HAP-1 (cell line): ENCODE results near the gene GFI1B.
"Not testable (repeated sequence)": the region's sequence is repeated elsewhere in the genome, so short reads cannot be mapped to it uniquely, and the experiment has no call there.

ENCODE experiments used
- DNase-seq, 2 experiments: peaks; one replicate each; pipeline ENCODE4 v3.0.0-alpha.2; 2016 to 2020; ENCODE audit warnings: low spot score in 2 of 2
- H3K27me3 ChIP-seq: fragments of 250-450 bp; sonication (Bioruptor Pico); 2 replicates; pipeline ENCODE4 v1.5.1; 2020; ENCODE audit warnings: low read depth, mild to moderate bottlenecking, moderate library complexity
- H3K36me3 ChIP-seq: fragments of 250-450 bp; sonication (Bioruptor Pico); replicated peaks from 2 replicates; pipeline ENCODE4 v1.5.1; 2020; ENCODE audit warnings: mild to moderate bottlenecking
- H3K4me1 ChIP-seq: fragments of 250-450 bp; sonication (Bioruptor Pico); 2 replicates; pipeline ENCODE4 v1.5.1; 2020; ENCODE audit warnings: mild to moderate bottlenecking
- H3K4me3 ChIP-seq: fragments of 250-450 bp; sonication (Bioruptor Pico); 2 replicates; pipeline ENCODE4 v1.5.1; 2020; ENCODE audit warnings: mild to moderate bottlenecking, moderate library complexity
- H3K9me3 ChIP-seq: fragments of 250-450 bp; sonication (Bioruptor Pico); 2 replicates; pipeline ENCODE4 v1.5.1; 2020; ENCODE audit warnings: mild to moderate bottlenecking, moderate library complexity
- in situ Hi-C: fragments of 300-500 bp; cut with MboI; formaldehyde crosslinking; loops from 3 replicates; pipeline ENCODE4 v1.14.3; 2020; ENCODE audit warnings: low sequenced_read_pairs, inconsistent platforms, mixed read lengths

The GFI1B gene

DNA sequence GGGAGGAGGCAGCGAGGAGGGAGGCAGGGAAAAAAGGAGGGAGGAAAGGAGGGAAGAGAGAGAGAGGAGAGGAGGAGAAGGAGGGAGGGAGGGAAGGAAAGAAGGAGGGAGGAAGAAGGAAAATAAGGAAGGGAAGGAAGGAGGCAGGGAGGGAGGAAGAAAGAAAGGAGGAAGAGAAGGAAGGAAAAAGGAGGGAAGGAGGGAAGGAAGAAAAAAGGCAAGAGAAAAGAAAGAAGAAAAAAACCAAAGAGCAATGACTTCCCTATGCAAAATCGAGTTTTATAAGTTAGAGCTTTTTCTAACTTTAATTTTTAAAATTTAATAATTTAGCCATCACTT, 413 bp upstream of the GFI1B start:
- H3K27me3 ChIP-seq, result peaks cover 45% of the 10 kb centered on the region
- no peaks in the 10 kb centered on the region for H3K4me1 ChIP-seq
- H3K9me3 ChIP-seq, result no peaks in the 10 kb centered on the region
- in situ Hi-C loops, result no loop called here
- no peak overlapping the region for H3K4me3 ChIP-seq
- no peaks in the 10 kb centered on the region for H3K36me3 ChIP-seq
- no peak for DNase-seq

DNA sequence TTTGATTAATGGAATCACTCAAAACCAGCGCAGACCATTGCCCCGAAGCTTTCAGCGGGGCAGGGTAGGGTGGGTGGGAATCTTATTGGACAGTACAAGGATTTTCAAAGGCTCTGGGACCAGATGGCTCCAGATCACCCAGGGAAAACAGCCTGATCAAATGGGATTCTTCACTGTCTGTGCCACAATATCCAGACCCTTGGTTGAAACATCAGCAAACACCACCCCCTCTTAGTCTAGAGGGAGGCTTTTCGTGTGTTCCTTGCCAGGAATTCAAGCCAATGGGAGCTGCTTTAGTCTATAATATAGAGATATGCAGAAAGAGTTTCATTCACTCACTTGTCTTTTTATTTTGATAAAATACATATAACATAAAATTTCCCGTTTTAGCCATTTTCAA, 1.7 kb downstream of the GFI1B start:
- Histone ChIP-seq H3K36me3 (no peaks in the 10 kb centered on the region), H3K27me3 (peaks cover 40% of the 10 kb centered on the region), H3K4me1 (no peaks in the 10 kb centered on the region), H3K9me3 (no peaks in the 10 kb centered on the region), H3K4me3 (no peak overlapping the region)
- in situ Hi-C loops, result no loop called here
- no peak for DNase-seq

DNA sequence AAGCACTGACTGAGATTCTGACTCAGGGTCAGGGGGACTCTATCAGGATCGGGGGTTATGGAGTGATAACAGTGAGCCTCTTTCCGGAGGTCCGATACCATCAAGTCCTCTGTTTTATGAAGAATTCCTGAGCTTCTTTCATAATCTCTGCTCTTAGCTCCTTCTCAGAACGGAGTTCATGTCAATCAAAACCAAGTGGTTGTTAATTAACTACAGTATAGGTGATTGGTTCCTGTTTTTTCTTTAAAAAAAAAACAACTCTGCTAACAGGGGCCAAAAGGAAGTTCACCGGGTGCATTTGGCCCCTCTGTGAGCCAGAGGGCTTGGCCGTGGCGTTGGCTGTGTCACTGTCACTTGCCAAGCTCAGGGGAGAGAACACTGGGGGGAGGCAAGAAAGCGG, 4.0 kb downstream of the GFI1B start:
- H3K27me3 ChIP-seq, result peaks cover 37% of the 10 kb centered on the region
- no peaks in the 10 kb centered on the region for H3K36me3 ChIP-seq
- no peaks in the 10 kb centered on the region for H3K9me3 ChIP-seq
- in situ Hi-C loops, result no loop called here
- DNase-seq, result no peak
- no peaks in the 10 kb centered on the region for H3K4me1 ChIP-seq
- no peak overlapping the region for H3K4me3 ChIP-seq

DNA sequence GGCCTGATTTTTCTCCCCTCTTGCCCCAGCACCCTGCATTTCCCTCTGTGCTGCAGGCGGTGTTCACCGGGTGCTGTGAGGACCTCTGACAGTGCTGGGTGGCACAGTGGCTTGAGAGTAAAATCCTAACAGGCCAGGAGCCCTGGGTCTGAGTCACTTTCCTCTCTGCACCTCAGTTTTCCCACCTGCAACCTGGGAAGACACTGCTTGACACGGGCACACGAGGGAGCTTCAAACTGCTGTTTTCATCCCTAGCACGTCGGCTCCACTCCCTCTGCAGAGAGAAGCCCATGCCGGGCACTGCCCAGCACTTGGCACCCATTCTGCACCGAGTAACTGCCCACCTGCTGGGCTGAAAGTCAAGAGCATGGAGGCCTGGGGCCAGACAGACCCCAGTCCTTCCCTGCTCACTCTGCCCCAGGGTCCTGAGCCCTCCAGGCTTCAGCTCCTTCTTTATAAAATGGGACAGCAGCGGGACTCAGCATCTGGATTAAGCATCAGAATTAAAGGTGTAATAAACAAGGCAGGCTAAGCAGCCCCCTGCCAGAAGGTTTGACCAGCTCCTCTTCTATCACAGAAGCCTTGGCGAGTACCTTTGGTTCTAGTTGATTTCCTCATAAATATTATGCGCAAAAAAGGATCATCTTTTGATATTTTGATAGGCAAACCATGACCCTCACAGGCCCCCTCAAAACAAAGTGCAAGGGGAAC, 5.2 kb downstream of the GFI1B start:
- no peak overlapping the region for H3K4me3 ChIP-seq
- H3K27me3 ChIP-seq, result peaks cover 27% of the 10 kb centered on the region
- H3K36me3 ChIP-seq, result no peaks in the 10 kb centered on the region
- in situ Hi-C loops, result no loop called here
- H3K4me1 ChIP-seq, result no peaks in the 10 kb centered on the region
- no peak for DNase-seq
- H3K9me3 ChIP-seq, result no peaks in the 10 kb centered on the region

DNA sequence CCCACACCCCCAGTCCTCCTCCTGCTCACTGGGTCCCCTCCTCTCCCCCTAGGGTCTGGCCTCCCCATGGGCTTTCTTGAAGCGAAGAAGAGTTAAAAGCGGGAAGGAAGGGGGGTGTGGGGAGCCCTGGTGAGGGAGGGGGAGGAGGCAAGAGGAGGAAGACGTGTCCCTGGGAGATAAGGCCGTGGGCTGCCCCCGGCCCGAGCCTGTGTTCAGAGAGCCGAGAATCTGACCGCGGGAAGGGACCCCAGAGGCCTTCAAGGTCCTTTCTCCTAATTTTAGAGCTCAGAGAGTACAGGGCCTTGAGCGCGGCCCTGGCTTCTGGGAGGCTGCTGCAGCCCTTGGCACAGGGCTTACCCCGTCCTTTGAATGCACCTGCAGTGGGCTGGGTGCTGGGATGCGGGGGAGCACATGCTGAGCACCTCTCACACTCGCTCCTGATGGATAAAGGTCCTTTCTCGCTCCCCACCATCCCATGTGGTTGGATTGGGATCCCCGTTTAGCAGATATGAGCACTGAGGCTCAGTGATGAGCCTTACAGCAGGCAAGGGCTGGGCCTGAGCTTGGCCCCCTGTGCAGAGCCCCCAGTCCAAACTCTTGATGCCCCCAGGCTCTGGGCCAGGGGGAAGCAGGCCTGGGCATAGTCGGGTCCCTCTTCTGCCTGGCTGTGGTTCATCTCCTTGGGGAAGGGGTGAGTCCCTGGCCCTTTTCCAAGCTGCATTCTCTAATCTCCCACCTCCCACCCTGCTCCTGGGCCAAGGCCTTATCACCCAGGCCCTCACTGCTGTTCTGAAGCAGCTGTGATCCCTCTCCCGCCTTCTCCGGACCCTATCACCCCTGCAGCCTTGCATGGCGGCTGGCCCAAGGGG, 5.9 kb downstream of the GFI1B start:
- Histone ChIP-seq H3K9me3 (no peaks in the 10 kb centered on the region), H3K27me3 (peaks cover 20% of the 10 kb centered on the region), H3K4me3 (no peak overlapping the region), H3K36me3 (no peaks in the 10 kb centered on the region), H3K4me1 (no peaks in the 10 kb centered on the region)
- no peak for DNase-seq
- in situ Hi-C loops, result no loop called here

DNA sequence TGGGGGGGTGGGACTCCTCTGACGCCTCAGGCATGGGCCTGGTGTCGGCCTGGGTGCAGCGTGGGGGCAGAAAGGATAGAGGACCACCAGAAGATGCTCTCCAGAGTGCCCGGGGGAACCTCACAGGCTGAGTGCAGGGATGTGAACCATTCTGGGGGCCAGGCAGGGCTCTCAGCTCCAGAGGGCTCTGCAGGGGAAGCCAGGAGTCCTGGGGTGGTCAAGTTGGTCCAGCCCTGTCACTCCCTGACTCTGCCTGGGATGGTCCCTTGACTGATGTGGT, 6.5 kb downstream of the GFI1B start:
- no peaks in the 10 kb centered on the region for H3K9me3 ChIP-seq
- no peak overlapping the region for H3K4me3 ChIP-seq
- in situ Hi-C loops, result no loop called here
- H3K27me3 ChIP-seq, result peaks cover 14% of the 10 kb centered on the region
- no peaks in the 10 kb centered on the region for H3K4me1 ChIP-seq
- no peaks in the 10 kb centered on the region for H3K36me3 ChIP-seq
- DNase-seq, result no peak

DNA sequence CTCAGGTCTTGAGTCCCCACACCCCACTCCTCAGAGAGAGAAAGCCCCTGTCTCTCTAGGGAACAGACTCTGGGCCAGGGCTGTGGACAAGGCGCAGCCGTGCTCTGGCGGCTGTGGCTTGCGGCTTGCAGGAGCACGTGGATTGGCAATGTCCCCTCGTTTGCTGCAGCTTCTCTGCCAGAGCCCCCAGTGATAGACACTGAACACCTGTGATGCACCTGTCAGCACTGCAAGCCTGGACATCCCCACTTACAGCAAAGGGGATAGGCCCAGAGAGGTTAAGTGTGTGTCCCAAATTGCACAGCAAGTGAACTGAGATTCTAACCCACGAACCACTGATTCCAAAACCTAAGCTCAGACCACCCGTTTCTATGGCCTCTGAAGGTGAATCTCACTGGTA, 7.0 kb downstream of the GFI1B start:
- no peaks in the 10 kb centered on the region for H3K36me3 ChIP-seq
- no peak for DNase-seq
- no peaks in the 10 kb centered on the region for H3K4me1 ChIP-seq
- peaks cover 9% of the 10 kb centered on the region for H3K27me3 ChIP-seq
- no peaks in the 10 kb centered on the region; the same call in 1 of the 2 replicates for H3K9me3 ChIP-seq
- no peak overlapping the region for H3K4me3 ChIP-seq
- in situ Hi-C loops, result no loop called here

DNA sequence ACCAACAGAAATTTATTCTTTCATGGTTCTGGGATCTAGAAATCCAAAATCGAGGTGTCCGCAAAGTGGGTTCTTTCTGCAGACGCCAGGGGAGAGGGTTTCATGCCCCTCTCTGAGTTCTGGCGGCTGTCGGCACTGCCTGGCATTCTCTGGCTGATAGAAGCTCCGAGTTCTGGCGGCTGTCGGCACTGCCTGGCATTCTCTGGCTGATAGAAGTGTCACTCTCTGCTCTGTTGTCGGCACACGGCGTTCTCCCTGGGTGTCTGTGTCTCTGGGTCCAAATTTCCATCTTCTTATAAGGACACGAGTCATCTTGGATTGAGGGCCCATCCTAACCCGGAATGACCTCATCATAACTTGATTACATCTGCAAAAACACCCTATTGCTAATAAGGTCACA, 7.6 kb downstream of the GFI1B start:
- Histone ChIP-seq H3K4me1 (no peaks in the 10 kb centered on the region), H3K27me3 (peaks cover 7% of the 10 kb centered on the region), H3K4me3 (no peak overlapping the region), H3K36me3 (no peaks in the 10 kb centered on the region), H3K9me3 (no peaks in the 10 kb centered on the region; the same call in 1 of the 2 replicates)
- no peak for DNase-seq
- in situ Hi-C loops, result no loop called here

DNA sequence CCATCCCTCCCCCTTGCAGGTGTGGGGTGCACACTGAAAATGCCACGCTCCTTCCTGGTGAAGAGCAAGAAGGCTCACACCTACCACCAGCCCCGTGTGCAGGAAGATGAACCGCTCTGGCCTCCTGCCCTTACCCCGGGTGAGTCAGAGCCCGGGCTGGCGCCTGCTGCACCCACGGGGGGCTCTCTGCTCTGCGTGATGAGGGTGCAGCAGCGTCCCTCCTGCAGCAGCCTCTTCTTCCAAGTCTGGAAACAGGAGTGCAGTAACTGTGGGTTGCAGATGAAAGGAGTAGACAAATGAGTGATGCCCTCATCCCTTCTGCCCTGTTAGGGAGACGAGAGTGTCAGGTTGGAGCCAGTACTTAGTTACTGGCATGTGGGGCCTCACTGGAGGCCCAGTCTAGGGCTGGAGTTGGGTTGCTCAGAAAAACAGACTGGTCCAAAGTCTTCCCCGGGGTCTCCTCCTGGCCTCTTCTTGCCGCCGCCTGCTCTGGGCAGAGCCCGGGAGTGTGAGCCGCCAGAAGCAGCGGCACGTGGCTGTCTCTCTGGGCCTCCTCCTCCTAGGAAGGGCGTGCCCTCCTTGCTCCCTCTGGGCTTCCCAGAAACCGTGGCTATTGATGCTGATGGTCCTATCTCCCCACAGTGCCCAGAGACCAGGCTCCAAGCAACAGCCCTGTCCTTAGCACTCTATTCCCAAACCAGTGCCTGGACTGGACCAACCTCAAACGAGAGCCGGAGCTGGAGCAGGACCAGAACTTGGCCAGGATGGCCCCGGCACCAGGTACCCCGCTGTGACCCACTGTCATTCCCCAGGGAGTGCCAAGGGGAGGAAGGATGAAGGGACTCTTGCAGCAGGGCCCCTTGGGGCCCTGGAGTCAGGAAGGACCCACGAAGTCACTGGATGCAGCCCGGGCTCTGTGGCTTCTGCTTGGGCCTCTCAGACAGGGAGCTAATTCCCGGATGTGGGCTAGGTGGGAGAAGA, 8.4 kb downstream of the GFI1B start:
- H3K4me3 ChIP-seq, result no peak overlapping the region
- no peaks in the 10 kb centered on the region; the same call in 1 of the 2 replicates for H3K9me3 ChIP-seq
- H3K4me1 ChIP-seq, result no peaks in the 10 kb centered on the region
- in situ Hi-C loops, result no loop called here
- H3K36me3 ChIP-seq, result no peaks in the 10 kb centered on the region
- DNase-seq, result no peak
- peaks cover 12% of the 10 kb centered on the region for H3K27me3 ChIP-seq

DNA sequence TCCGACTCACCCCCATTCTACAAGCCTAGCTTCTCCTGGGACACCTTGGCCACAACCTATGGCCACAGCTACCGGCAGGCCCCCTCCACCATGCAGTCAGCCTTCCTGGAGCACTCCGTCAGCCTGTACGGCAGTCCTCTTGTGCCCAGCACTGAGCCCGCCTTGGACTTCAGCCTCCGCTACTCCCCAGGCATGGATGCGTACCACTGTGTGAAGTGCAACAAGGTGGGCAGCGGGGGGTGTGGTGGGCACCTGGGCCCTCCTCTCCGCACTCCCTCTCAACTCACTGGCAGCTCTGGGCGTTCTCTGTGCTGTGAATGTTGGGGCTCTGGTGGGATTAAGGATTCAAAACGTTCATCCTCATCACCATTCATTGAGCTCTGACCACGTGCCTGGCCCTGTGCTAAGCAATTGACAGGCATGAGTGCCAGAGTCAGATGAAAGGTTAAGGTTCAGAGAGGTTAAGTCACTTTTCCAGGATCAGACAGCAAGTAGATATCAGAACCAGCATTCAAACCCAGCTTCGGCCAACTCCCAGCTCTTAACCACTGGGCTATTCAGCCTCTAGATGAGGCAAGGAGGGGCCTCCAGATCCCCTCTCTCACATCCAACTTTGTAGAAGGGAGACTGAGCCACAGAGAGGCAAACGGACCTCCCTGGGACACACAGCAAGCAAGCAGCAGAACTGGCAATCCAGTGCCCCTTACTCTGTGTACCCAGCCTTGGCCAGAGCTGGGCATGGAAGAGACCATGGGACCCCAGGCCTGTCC, 9.9 kb downstream of the GFI1B start:
- DNase-seq, result no peak
- H3K4me3 ChIP-seq, result no peak overlapping the region
- H3K9me3 ChIP-seq, result no peaks in the 10 kb centered on the region; the same call in 1 of the 2 replicates
- H3K36me3 ChIP-seq, result no peaks in the 10 kb centered on the region
- H3K4me1 ChIP-seq, result no peaks in the 10 kb centered on the region
- H3K27me3 ChIP-seq, result peaks cover 18% of the 10 kb centered on the region
- in situ Hi-C loops, result no loop called here

DNA sequence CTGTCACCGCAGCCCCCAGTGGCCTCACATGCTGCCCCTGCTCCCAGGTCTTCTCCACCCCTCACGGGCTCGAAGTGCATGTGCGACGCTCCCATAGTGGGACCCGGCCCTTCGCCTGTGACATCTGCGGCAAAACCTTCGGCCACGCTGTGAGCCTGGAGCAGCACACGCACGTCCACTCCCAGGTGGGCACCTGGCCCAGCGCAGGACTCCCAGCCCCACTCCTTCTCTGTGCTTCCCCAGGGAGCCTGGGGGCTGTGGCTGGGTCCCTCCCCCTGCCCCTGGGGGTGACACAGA, 10.5 kb downstream of the GFI1B start:
- H3K4me1 ChIP-seq, result no peaks in the 10 kb centered on the region
- no peak overlapping the region for H3K4me3 ChIP-seq
- no peak for DNase-seq
- H3K9me3 ChIP-seq, result no peaks in the 10 kb centered on the region; the same call in 1 of the 2 replicates
- in situ Hi-C loops, result no loop called here
- H3K36me3 ChIP-seq, result no peaks in the 10 kb centered on the region
- H3K27me3 ChIP-seq, result peaks cover 22% of the 10 kb centered on the region

DNA sequence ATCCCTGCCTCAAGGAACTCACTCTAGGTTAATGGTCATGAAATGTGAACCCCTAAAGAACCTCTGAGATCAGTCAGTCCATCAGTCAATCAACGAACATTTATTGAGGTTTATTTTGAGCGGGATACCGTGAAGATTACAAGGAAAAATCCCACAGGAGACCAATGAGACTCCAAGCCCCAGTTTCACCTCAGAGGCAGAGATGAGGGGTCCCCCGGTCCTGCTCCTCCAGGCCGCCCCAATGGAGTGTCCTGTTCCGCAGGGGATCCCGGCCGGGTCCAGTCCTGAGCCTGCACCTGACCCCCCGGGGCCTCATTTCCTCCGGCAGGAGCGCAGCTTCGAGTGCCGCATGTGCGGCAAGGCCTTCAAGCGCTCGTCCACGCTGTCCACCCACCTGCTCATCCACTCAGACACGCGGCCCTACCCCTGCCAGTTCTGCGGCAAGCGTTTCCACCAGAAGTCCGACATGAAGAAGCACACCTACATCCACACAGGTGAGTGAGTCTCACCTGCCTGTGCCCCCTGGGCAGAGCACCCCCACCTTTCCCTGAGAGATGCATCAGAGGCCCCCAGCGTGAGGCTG, 11.0 kb downstream of the GFI1B start:
- Histone ChIP-seq H3K4me1 (no peaks in the 10 kb centered on the region), H3K27me3 (peaks cover 22% of the 10 kb centered on the region)

DNA sequence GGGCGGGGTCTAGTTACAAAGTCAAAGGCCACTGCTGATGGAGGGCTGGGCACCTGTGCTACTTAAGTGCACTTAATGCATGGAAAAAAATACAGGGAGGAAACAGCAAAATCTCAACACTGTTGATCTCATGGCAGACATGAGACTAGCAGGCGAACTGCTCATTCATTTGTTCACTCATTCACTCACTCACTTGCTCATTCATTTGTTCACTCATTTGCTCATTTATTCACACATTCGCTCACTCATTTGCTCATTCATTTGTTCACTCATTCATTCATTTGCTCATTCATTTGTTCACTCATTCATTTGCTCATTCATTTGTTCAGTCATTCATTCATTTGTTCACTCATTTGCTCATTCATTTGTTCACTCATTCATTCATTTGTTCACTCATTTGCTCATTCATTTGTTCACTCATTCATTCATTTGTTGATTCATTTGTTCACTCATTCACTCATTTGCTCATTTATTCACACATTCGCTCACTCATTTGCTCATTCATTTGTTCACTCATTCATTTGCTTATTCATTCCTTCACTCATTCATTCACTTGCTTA, 11.6 kb downstream of the GFI1B start:
- DNase-seq, in situ Hi-C loops, H3K4me1 ChIP-seq, H3K36me3 ChIP-seq, H3K4me3 ChIP-seq, H3K9me3 ChIP-seq: not testable (repeated sequence)
- H3K27me3 ChIP-seq, result peaks cover 22% of the 10 kb centered on the region

More for the DNA sequence above, 11.0 kb downstream of the GFI1B start:
- in situ Hi-C loops, result no loop called here
- DNase-seq, result no peak
- H3K36me3 ChIP-seq, result no peaks in the 10 kb centered on the region
- H3K4me3 ChIP-seq, result no peak overlapping the region
- no peaks in the 10 kb centered on the region; the same call in 1 of the 2 replicates for H3K9me3 ChIP-seq
